GM23338 (cell line): ENCODE measurements around the gene CLCNKA. TPM values are rescaled to one million over a fixed set of nuclear protein-coding genes. Genes with fewer than 3 reads are reported as not detected.

Experiments used
- ATAC-seq: fragments of 200-7000 bp; cut with Tn5 transposase; 3 replicates; pipeline ENCODE4 v1.9.1; 2020
- DNase-seq: peaks from one replicate; pipeline ENCODE4 v3.0.0-alpha.2; 2015; ENCODE audit warnings: low spot score
- H2AFZ ChIP-seq: fragments of 200-600 bp; sonication (generic); 2 replicates; pipeline ENCODE4 v1.8.0; 2016; ENCODE audit warnings: antibody characterized with exemption, mild to moderate bottlenecking, moderate library complexity
- H3F3A ChIP-seq: fragments of 200-600 bp; sonication (generic); replicated peaks from 2 replicates; pipeline ENCODE4 v1.8.0; 2017; ENCODE audit warnings: antibody characterized with exemption, mixed run types, low read depth
- H3K27ac ChIP-seq: fragments of 200-600 bp; sonication (generic); 2 replicates; pipeline ENCODE4 v1.6.1; 2016; ENCODE audit warnings: low read depth
- H3K27me3 ChIP-seq: fragments of 200-600 bp; sonication (generic); 2 replicates; pipeline ENCODE4 v1.8.0; 2016; ENCODE audit warnings: mild to moderate bottlenecking, mixed run types, moderate library complexity; ENCODE audit not compliant: insufficient read depth
- H3K36me3 ChIP-seq: fragments of 200-600 bp; sonication (generic); 2 replicates; pipeline ENCODE4 v1.8.0; 2016; ENCODE audit warnings: mild to moderate bottlenecking; ENCODE audit not compliant: insufficient read depth
- H3K4me1 ChIP-seq: fragments of 200-600 bp; sonication (generic); 2 replicates; pipeline ENCODE4 v1.8.0; 2016; ENCODE audit warnings: mild to moderate bottlenecking, moderate library complexity; ENCODE audit not compliant: insufficient read depth
- H3K4me2 ChIP-seq: fragments of 200-600 bp; sonication (generic); 2 replicates; pipeline ENCODE4 v1.7.1; 2017; ENCODE audit warnings: mixed run types
- H3K4me3 ChIP-seq: fragments of 200-600 bp; sonication (generic); 2 replicates; pipeline ENCODE4 v1.6.1; 2016; ENCODE audit warnings: mixed run types
- H3K79me2 ChIP-seq: fragments of 200-600 bp; sonication (generic); replicated peaks from 2 replicates; pipeline ENCODE4 v1.8.0; 2017; ENCODE audit warnings: mild to moderate bottlenecking; ENCODE audit not compliant: insufficient read depth
- H3K9me2 ChIP-seq: fragments of 200-600 bp; sonication (generic); 2 replicates; pipeline ENCODE4 v1.8.0; 2017; ENCODE audit not compliant: insufficient read depth
- H4K20me1 ChIP-seq: fragments of 200-600 bp; sonication (generic); replicated peaks from 2 replicates; pipeline ENCODE4 v1.8.0; 2017; ENCODE audit warnings: mild to moderate bottlenecking; ENCODE audit not compliant: insufficient read depth
- H3K27ac Mint-ChIP-seq: 2 replicates; pipeline ENCODE4 v1.8.0; 2020; ENCODE audit warnings: inconsistent platforms, mild to moderate bottlenecking, moderate library complexity, mixed read lengths
- H3K27me3 Mint-ChIP-seq: 3 replicates; pipeline ENCODE4 v1.8.0; 2022; ENCODE audit warnings: low read depth, mild to moderate bottlenecking, moderate library complexity, mixed read lengths, inconsistent platforms; ENCODE audit not compliant: insufficient read depth, poor library complexity
- H3K36me3 Mint-ChIP-seq: 3 replicates; pipeline ENCODE4 v1.8.0; 2021; ENCODE audit warnings: low read depth, mild to moderate bottlenecking, inconsistent platforms, moderate library complexity, mixed read lengths
- H3K4me1 Mint-ChIP-seq: 3 replicates; pipeline ENCODE4 v1.8.0; 2020; ENCODE audit warnings: mild to moderate bottlenecking, inconsistent platforms, mixed read lengths
- H3K4me3 Mint-ChIP-seq: 3 replicates; pipeline ENCODE4 v1.8.0; 2021; ENCODE audit warnings: moderate library complexity, mild to moderate bottlenecking, inconsistent platforms, mixed read lengths
- H3K9me3 Mint-ChIP-seq: 3 replicates; pipeline ENCODE4 v1.8.0; 2020; ENCODE audit warnings: moderate library complexity, mild to moderate bottlenecking, inconsistent platforms, mixed read lengths
- CREB1 ChIP-seq: fragments of 250-450 bp; sonication (Bioruptor Pico); IDR thresholded peaks from 2 replicates; pipeline ENCODE4 v1.5.0; 2020; ENCODE audit warnings: low read depth, mild to moderate bottlenecking, moderate library complexity
- ETS1 ChIP-seq: IDR thresholded peaks from 2 replicates; pipeline ENCODE4 v1.6.1; 2016; ENCODE audit warnings: antibody characterized with exemption
- EZH2 ChIP-seq: fragments of 200-600 bp; sonication (generic); IDR thresholded peaks from one replicate; pipeline ENCODE4 v1.8.0; 2017; ENCODE audit warnings: antibody characterized with exemption, mild to moderate bottlenecking, low read depth; ENCODE audit not compliant: unreplicated experiment
- EZH2phosphoT487 ChIP-seq: fragments of 200-600 bp; sonication (generic); IDR thresholded peaks from one replicate; pipeline ENCODE4 v1.8.1; 2018; ENCODE audit warnings: antibody characterized with exemption; ENCODE audit not compliant: unreplicated experiment
- JUNB ChIP-seq: IDR thresholded peaks from one replicate; pipeline ENCODE4 v1.6.1; 2016; ENCODE audit warnings: antibody characterized with exemption; ENCODE audit not compliant: unreplicated experiment
- NANOG ChIP-seq: IDR thresholded peaks from 2 replicates; pipeline ENCODE4 v1.6.1; 2016; ENCODE audit warnings: antibody characterized with exemption, borderline replicate concordance
- POLR2AphosphoS5 ChIP-seq: IDR thresholded peaks from 2 replicates; pipeline ENCODE4 v1.6.1; 2016; ENCODE audit warnings: antibody characterized with exemption, low read depth
- REST ChIP-seq: IDR thresholded peaks from one replicate; pipeline ENCODE4 v1.6.1; 2018; ENCODE audit warnings: antibody characterized with exemption; ENCODE audit not compliant: unreplicated experiment
- STAT1 ChIP-seq: IDR thresholded peaks from one replicate; pipeline ENCODE4 v1.6.1; 2016; ENCODE audit warnings: antibody characterized with exemption; ENCODE audit not compliant: unreplicated experiment
- ZNF114 ChIP-seq: fragments of 250-450 bp; sonication (Bioruptor Pico); IDR thresholded peaks from 2 replicates; pipeline ENCODE4 v1.5.0; 2020; ENCODE audit warnings: mild to moderate bottlenecking, moderate library complexity
- ZNF331 ChIP-seq: fragments of 250-450 bp; sonication (Bioruptor Pico); IDR thresholded peaks from 2 replicates; pipeline ENCODE4 v1.5.0; 2020; ENCODE audit warnings: low read depth, mild to moderate bottlenecking, moderate library complexity
- polyA plus RNA-seq: library from polyadenylated mRNA; unstranded; fragments of >200 nt; fragmentation: Nextera tagmentation; extraction: Ambion mirVana; gene quantifications from 2 replicates; pipeline ENCODE4 v1.2.1, GENCODE V29; 2016
- total RNA-seq: library from RNA; depleted of rRNA; stranded (reverse); fragments of >200 nt; shearing (Covaris generic); gene quantifications from 2 replicates; pipeline ENCODE4 v1.2.3, GENCODE V29; 2014
- TF ChIP-seq, protein P1 (sequence below), 2 experiments: fragments of 200-600 bp in 1 of 2; sonication (generic) in 1 of 2; conservative IDR thresholded peaks; 2 replicates each; pipeline versions ENCODE4 v1.5.1 to v1.6.1; 2016 to 2017; ENCODE audit warnings: antibody characterized with exemption in 2 of 2, low read depth in 2 of 2, mild to moderate bottlenecking in 2 of 2, moderate library complexity in 1 of 2

Gene CLCNKA
- total and polyA plus RNA-seq, 2 experiments from 2014 or later = 0.59 to 0.76 TPM

GRCh38 chr1:16018308-16018707, 3.5 kb upstream of the CLCNKA start (continued):
- TF ChIP-seq ETS1 = no peak
- no peak for TF ChIP-seq EZH2
- no peak for TF ChIP-seq ZNF114

GRCh38 chr1:16018749-16019643, 2.8 kb upstream of the CLCNKA start:
- Mint-ChIP-seq H3K9me3 (no peaks in the 10 kb centered on the region), H3K27ac (peak overlapping the region; percentile 75; the same call in 1 of the 2 replicates), H3K4me3 (no peak overlapping the region), H3K4me1 (peaks cover 52% of the 10 kb centered on the region), H3K27me3 (peaks cover 27% of the 10 kb centered on the region), H3K36me3 (no peaks in the 10 kb centered on the region)
- no peaks in the 10 kb centered on the region for H3K9me2 ChIP-seq
- H3K4me2 ChIP-seq = no peak overlapping the region
- no peaks in the 10 kb centered on the region for H3K79me2 ChIP-seq
- no peak for DNase-seq
- no peak overlapping the region for H2AFZ ChIP-seq
- no peaks in the 10 kb centered on the region for H3K27me3 ChIP-seq
- no peaks in the 10 kb centered on the region for H3K36me3 ChIP-seq
- H3K27ac ChIP-seq = no peak overlapping the region
- ATAC-seq = no peak
- peaks cover 25% of the 10 kb centered on the region for H3K4me1 ChIP-seq
- H3F3A ChIP-seq = no peaks in the 10 kb centered on the region
- no peak overlapping the region for H3K4me3 ChIP-seq
- TF ChIP-seq ZNF114 (no peak), NANOG (no peak)
- no peaks in the 10 kb centered on the region for H4K20me1 ChIP-seq

- Histone ChIP-seq H3K4me3 (no peak overlapping the region), H3K4me1 (peaks cover 19% of the 10 kb centered on the region; the same call in 1 of the 2 replicates), H4K20me1 (no peaks in the 10 kb centered on the region), H3F3A (no peaks in the 10 kb centered on the region), H3K27me3 (no peaks in the 10 kb centered on the region), H3K9me2 (no peaks in the 10 kb centered on the region), H3K36me3 (no peaks in the 10 kb centered on the region), H3K79me2 (no peaks in the 10 kb centered on the region), H2AFZ (no peak overlapping the region), H3K4me2 (no peak overlapping the region), H3K27ac (no peak overlapping the region)
- peaks cover 44% of the 10 kb centered on the region for H3K4me1 Mint-ChIP-seq
- ATAC-seq (no peak), DNase-seq (no peak)
- H3K4me3 Mint-ChIP-seq = no peak overlapping the region
- peaks cover 29% of the 10 kb centered on the region for H3K27me3 Mint-ChIP-seq
- H3K27ac Mint-ChIP-seq = 0 out of 2 replicates have a peak overlapping the region, but pooled peaks have one; percentile 75
- no peak for TF ChIP-seq EZH2phosphoT487
- TF ChIP-seq JUNB = no peak
- TF ChIP-seq ETS1 = no peak
- TF ChIP-seq CREB1 = no peak
- TF ChIP-seq, protein P1, sequence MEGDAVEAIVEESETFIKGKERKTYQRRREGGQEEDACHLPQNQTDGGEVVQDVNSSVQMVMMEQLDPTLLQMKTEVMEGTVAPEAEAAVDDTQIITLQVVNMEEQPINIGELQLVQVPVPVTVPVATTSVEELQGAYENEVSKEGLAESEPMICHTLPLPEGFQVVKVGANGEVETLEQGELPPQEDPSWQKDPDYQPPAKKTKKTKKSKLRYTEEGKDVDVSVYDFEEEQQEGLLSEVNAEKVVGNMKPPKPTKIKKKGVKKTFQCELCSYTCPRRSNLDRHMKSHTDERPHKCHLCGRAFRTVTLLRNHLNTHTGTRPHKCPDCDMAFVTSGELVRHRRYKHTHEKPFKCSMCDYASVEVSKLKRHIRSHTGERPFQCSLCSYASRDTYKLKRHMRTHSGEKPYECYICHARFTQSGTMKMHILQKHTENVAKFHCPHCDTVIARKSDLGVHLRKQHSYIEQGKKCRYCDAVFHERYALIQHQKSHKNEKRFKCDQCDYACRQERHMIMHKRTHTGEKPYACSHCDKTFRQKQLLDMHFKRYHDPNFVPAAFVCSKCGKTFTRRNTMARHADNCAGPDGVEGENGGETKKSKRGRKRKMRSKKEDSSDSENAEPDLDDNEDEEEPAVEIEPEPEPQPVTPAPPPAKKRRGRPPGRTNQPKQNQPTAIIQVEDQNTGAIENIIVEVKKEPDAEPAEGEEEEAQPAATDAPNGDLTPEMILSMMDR (conservative IDR thresholded peaks at IDR 0.05; ENCODE audit: low read depth in 2 of 2) = no peak
- no peak for TF ChIP-seq REST
- no peak for TF ChIP-seq ZNF331 (CRISPR knock-in tag)
- TF ChIP-seq STAT1 = no peak
- no peak for TF ChIP-seq POLR2AphosphoS5
- H3K9me3 Mint-ChIP-seq = no peaks in the 10 kb centered on the region
- no peaks in the 10 kb centered on the region for H3K36me3 Mint-ChIP-seq
These were observed 2.1 kb upstream of the CLCNKA start for GRCh38 chr1:16019644-16020277.
